Measurements from ENCODE around the gene CCDC15.
"Not testable (repeated sequence)": the region's sequence is repeated elsewhere in the genome, so short reads cannot be mapped to it uniquely, and the experiment has no call there.

Gene CCDC15

GRCh38 chr11:124946735-124947141, 7.3 kb upstream of the CCDC15 start:
- no peak for DNase-seq (ENCODE audit: low read depth)
- in situ Hi-C loops (cut with HindIII; ENCODE audit: low sequenced_read_pairs): no loop called here
- H3K4me3 ChIP-seq (ENCODE audit: low read depth, low read length): no peak overlapping the region
- no peak for TF ChIP-seq CTCF (IDR thresholded peaks at IDR 0.05; ENCODE audit: low read depth, low read length, missing control alignments)

- no peak for DNase-seq (ENCODE audit: low read depth)
- H3K4me3 ChIP-seq (ENCODE audit: low read depth, low read length): no peak overlapping the region
- no peak for TF ChIP-seq CTCF (IDR thresholded peaks at IDR 0.05; ENCODE audit: low read depth, low read length, missing control alignments)
- in situ Hi-C loops (cut with HindIII; ENCODE audit: low sequenced_read_pairs): loop anchor here (25.0 kb wide), 1 partner anchor 462 kb away; no protein-coding TSS in a partner anchor
Measured at GRCh38 chr11:124950601-124951330, 3.2 kb upstream of the CCDC15 start.

- no peak for TF ChIP-seq CTCF (IDR thresholded peaks at IDR 0.05; ENCODE audit: low read depth, low read length, missing control alignments)
- no peak overlapping the region for H3K4me3 ChIP-seq (ENCODE audit: low read depth, low read length)
- in situ Hi-C loops (cut with HindIII; ENCODE audit: low sequenced_read_pairs): loop anchor here (25.0 kb wide), 1 partner anchor 461 kb away; no protein-coding TSS in a partner anchor
Measured at GRCh38 chr11:124951341-124951740, 2.7 kb upstream of the CCDC15 start.

GRCh38 chr11:124954590-124954955, 571 bp downstream of the CCDC15 start:
- no peak for TF ChIP-seq CTCF (IDR thresholded peaks at IDR 0.05; ENCODE audit: low read depth, low read length, missing control alignments)
- no peak for DNase-seq (ENCODE audit: low read depth)
- H3K4me3 ChIP-seq (ENCODE audit: low read depth, low read length): peak overlapping the region; percentile 71
- in situ Hi-C loops (cut with HindIII; ENCODE audit: low sequenced_read_pairs): loop anchor here (25.0 kb wide), 1 partner anchor 458 kb away; no protein-coding TSS in a partner anchor

More at GRCh38 chr11:124951341-124951740, 2.7 kb upstream of the CCDC15 start:
- DNase-seq (ENCODE audit: low read depth): no peak

- DNase-seq (ENCODE audit: low read depth): no peak
- in situ Hi-C loops (cut with HindIII; ENCODE audit: low sequenced_read_pairs): loop anchor here (25.0 kb wide), 1 partner anchor 457 kb away; no protein-coding TSS in a partner anchor
- H3K4me3 ChIP-seq (ENCODE audit: low read depth, low read length): no peak overlapping the region
- TF ChIP-seq CTCF (IDR thresholded peaks at IDR 0.05; ENCODE audit: low read depth, low read length, missing control alignments): no peak
Measured at GRCh38 chr11:124955035-124955434, 1.0 kb downstream of the CCDC15 start.

GRCh38 chr11:124961972-124962609, 8.1 kb downstream of the CCDC15 start:
- TF ChIP-seq CTCF (IDR thresholded peaks at IDR 0.05; ENCODE audit: low read depth, low read length, missing control alignments): peak; percentile 66
- DNase-seq (ENCODE audit: low read depth): peak; percentile 81
- in situ Hi-C loops (cut with HindIII; ENCODE audit: low sequenced_read_pairs): loop anchor here (25.0 kb wide), 1 partner anchor 450 kb away; no protein-coding TSS in a partner anchor
- no peak overlapping the region for H3K4me3 ChIP-seq (ENCODE audit: low read depth, low read length)

GRCh38 chr11:124968197-124968596, 14.2 kb downstream of the CCDC15 start:
- not testable (repeated sequence) for H3K4me3 ChIP-seq (ENCODE audit: low read depth, low read length); DNase-seq (ENCODE audit: low read depth)
- in situ Hi-C loops (cut with HindIII; ENCODE audit: low sequenced_read_pairs): loop anchor here (25.0 kb wide), 1 partner anchor 444 kb away; no protein-coding TSS in a partner anchor
